ENCODE measurements around the gene ZNF672.

DNA sequence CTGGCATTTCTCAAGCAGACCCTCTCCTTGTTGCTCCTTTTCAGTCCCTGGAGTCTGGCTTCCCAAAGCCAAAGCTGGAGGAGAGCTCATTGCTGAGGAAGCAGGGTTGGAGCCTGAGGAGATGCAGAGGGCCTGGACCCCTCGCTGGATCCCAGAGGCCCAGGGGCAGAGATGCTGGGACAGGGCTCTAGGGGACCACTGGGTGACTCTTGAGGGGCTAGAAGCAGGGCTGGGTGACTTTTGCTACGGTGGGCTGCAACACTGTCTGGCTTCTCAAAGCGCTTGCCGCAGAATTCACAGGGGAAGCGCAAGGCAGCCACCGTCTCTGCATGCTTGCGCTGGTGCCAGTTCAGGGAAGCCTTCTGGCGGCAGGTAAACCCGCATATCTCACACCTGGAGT, 12.1 kb downstream of the ZNF672 start:
- TF ChIP-seq POLR2AphosphoS5 (IDR thresholded peaks at IDR 0.05; ENCODE audit: borderline replicate concordance, low read depth, low read length) (peak; percentile 25; the same call in 1 of the 2 replicates), FOXP2 (optimal IDR thresholded peaks at IDR 0.05; ENCODE audit: control extremely low read depth, extremely low read length, insufficient read depth) (no peak), EZH2 (IDR thresholded peaks at IDR 0.05) (no peak)

All from SK-N-MC (cell line).